ENCODE data around the gene ABHD8. TPM values are rescaled to one million over a fixed set of nuclear protein-coding genes. Genes with fewer than 3 reads are reported as not detected.
A peak's percentile ranks its signal among the peaks of the same experiment; 100 is the strongest.

ABHD8 gene
- total and polyA plus RNA-seq, 2 of the 13 experiments (the other 11 are each of a cell fraction or from before 2014, with no cell fraction given), result 6.3 to 7.2 TPM

GRCh38 chr19:17336872-17337674 lies 33.8 kb upstream of the ABHD8 start, which contains the start of gene GTPBP3 (continued):
- TF ChIP-seq ZNF503 (CRISPR knock-in tag; IDR thresholded peaks at IDR 0.05), result 0 out of 2 replicates have a peak, but pooled peaks have one; percentile 42
- no peak for TF ChIP-seq MTA3 (CRISPR knock-in tag; IDR thresholded peaks at IDR 0.05)
- TF ChIP-seq NFYB (CRISPR knock-in tag; IDR thresholded peaks at IDR 0.05), result peak; percentile 94
- TF ChIP-seq TCF12 (IDR thresholded peaks at IDR 0.05), result no peak
- TF ChIP-seq TCF12 (CRISPR knock-in tag; IDR thresholded peaks at IDR 0.05), result 0 out of 2 replicates have a peak, but pooled peaks have one; percentile 48
- peak; percentile 6 for TF ChIP-seq MED1 (CRISPR knock-in tag; IDR thresholded peaks at IDR 0.05)
- 0 out of 2 replicates have a peak, but pooled peaks have one; percentile 19 for TF ChIP-seq ZSCAN29 (CRISPR knock-in tag; conservative IDR thresholded peaks at IDR 0.05)
- 0 out of 2 replicates have a peak, but pooled peaks have one; percentile 48 for TF ChIP-seq ERF (CRISPR knock-in tag; IDR thresholded peaks at IDR 0.05)
- TF ChIP-seq PPARG (CRISPR knock-in tag; conservative IDR thresholded peaks at IDR 0.05), result 0 out of 2 replicates have a peak, but pooled peaks have one; percentile 11
- no peak for TF ChIP-seq GLMP (CRISPR knock-in tag; IDR thresholded peaks at IDR 0.05; ENCODE audit: borderline replicate concordance)
- TF ChIP-seq NAIF1 (CRISPR knock-in tag; IDR thresholded peaks at IDR 0.05; ENCODE audit: borderline replicate concordance), result no peak; the same call in 1 of the 2 replicates
- no peak for TF ChIP-seq ZNF510 (CRISPR knock-in tag; IDR thresholded peaks at IDR 0.05; ENCODE audit: low read depth)
- peak; percentile 70; the same call in 1 of the 2 replicates for TF ChIP-seq ZFP91 (CRISPR knock-in tag; IDR thresholded peaks at IDR 0.05; ENCODE audit: borderline replicate concordance)
- TF ChIP-seq MLLT10 (CRISPR knock-in tag; IDR thresholded peaks at IDR 0.05), result no peak
- peak; percentile 89 for TF ChIP-seq POLR2G (IDR thresholded peaks at IDR 0.05; ENCODE audit: low read depth, low read length)
- peak; percentile 70 for TF ChIP-seq POLR2AphosphoS5 (IDR thresholded peaks at IDR 0.05; ENCODE audit: low read depth, low read length)
- peak; percentile 97 for TF ChIP-seq SP4 (CRISPR knock-in tag; IDR thresholded peaks at IDR 0.05)
- peak; percentile 27; the same call in 1 of the 2 replicates for TF ChIP-seq PITX1 (CRISPR knock-in tag; IDR thresholded peaks at IDR 0.05)
- no peak for TF ChIP-seq ADNP (CRISPR knock-in tag; IDR thresholded peaks at IDR 0.05)
- TF ChIP-seq ZMYM2 (CRISPR knock-in tag; IDR thresholded peaks at IDR 0.05), result no peak
- peak; percentile 79; the same call in 1 of the 2 replicates for TF ChIP-seq KDM3A (CRISPR knock-in tag; IDR thresholded peaks at IDR 0.05; ENCODE audit: low read depth)
- no peak for TF ChIP-seq MAFK (conservative IDR thresholded peaks at IDR 0.05 in 1 of 2, IDR thresholded peaks at IDR 0.05 in 1 of 2; ENCODE audit: low read length in 2 of 2)
- TF ChIP-seq HINFP (CRISPR knock-in tag; IDR thresholded peaks at IDR 0.05; ENCODE audit: low read depth), result no peak
